Measurements from ENCODE around the gene ABCA1. TPM values are rescaled to one million over a fixed set of nuclear protein-coding genes. Genes with fewer than 3 reads are reported as not detected.
"Not testable (repeated sequence)": the region's sequence is repeated elsewhere in the genome, so short reads cannot be mapped to it uniquely, and the experiment has no call there.

The ABCA1 gene
- total RNA-seq, 2 experiments from 2014 or later: 0.93 to 1.6 TPM

DNA sequence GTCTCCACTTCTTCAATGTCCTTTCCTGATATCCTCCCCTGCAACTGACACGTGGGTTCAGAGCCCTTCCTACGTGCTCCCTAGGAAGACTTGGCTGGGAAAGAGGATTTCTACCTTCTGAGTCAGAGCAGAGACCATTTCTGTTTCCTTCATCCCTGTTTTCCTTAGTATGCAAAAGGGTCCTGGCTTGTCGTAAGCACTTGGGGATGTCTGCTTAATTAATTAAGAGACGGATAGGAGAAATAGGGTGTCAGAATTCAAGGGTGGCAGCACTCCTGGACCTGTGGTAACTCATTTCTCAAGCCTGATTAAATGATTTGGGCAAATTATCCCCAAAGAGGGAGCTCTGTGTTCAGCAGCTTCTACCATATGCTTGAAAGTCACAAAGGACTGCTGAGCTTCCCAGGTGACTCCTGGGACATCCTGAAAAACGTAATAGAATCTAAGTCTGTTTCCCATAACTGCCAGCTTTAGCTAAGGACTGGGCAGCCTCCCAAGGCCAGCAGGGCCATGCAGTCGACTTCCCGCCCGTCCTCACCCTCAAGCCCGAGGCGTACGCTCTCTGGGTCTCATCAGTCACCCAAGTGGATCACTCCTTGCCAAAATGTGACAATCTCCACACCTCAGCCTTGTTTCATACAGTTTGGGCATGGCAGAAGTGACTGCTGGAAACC, 20.5 kb downstream of the ABCA1 start:
- H3K4me1 Mint-ChIP-seq: peaks cover 2% of the 10 kb centered on the region
- peaks cover 16% of the 10 kb centered on the region for H3K27me3 Mint-ChIP-seq
- H3K9me3 Mint-ChIP-seq: no peaks in the 10 kb centered on the region
- ChIA-PET CTCF (no interaction called here), POLR2A (no interaction called here)
- H3K4me3 Mint-ChIP-seq: no peak overlapping the region
- no peak for DNase-seq
- no peak overlapping the region for H3K27ac Mint-ChIP-seq
- no peaks in the 10 kb centered on the region for H3K36me3 Mint-ChIP-seq (ENCODE audit: low read depth)

DNA sequence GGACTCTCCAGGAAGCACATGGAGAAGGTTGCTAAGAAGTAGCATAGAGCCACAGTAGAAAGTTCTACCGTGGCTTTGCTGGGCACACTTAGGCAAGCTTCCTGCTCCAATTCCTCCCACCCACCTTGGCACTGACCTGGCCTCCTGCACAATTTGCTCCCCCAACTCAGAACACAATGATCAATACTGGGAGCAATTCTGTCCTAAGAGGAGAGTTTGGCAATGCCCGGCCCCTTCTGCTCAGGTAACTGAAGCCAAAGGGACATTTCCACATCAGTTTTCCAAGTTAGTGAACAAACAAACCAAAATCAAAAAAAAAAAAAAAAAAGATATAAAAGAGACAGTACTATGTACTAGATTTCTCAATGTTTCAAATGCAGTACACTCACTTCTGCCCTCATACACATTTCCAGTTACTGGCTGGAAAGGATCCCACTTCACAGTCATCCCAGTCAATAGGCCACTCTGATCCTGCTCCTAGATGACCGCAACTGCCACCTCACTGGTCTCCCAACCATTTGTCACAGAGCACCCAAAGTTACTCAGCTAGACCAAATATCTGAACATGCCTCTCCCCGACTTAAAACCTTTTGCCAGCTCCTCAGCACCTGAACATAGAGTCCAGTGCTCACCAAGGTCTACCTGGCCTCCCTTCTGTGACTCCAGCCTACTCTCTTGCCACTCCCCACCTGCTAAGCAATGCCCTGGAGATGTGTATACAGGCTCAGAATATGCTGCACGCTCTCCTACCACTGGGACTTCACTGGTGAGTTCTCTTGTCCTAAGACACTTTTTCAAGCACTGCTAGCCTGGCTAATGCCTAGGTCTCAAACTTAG, 21.3 kb downstream of the ABCA1 start:
- DNase-seq: no peak
- H3K4me1 Mint-ChIP-seq: peaks cover 2% of the 10 kb centered on the region
- H3K4me3 Mint-ChIP-seq: no peak overlapping the region
- H3K9me3 Mint-ChIP-seq: no peaks in the 10 kb centered on the region
- no peaks in the 10 kb centered on the region for H3K36me3 Mint-ChIP-seq (ENCODE audit: low read depth)
- H3K27me3 Mint-ChIP-seq: peaks cover 14% of the 10 kb centered on the region
- POLR2A ChIA-PET: no interaction called here
- H3K27ac Mint-ChIP-seq: no peak overlapping the region
- CTCF ChIA-PET: no interaction called here

DNA sequence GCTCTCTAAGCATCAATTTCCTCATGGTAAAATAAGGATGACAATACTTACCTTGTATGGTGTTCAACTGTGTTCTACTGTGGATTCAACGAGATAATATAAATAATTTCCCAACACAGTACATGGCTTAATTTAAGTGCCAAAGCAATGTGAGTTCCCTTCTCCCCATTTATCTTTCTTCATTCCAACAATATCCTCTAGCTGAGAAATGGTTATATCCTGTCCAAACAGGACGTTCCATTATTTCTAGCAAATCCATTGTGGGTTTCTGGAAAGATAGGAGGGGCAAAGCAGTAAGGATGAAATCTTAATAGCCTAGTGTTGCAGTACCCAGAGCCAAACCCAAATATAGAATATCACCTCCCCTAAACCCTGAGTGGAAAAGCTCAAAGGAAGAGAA, 22.0 kb downstream of the ABCA1 start:
- H3K4me3 Mint-ChIP-seq: no peak overlapping the region
- ChIA-PET CTCF (no interaction called here), POLR2A (no interaction called here)
- H3K4me1 Mint-ChIP-seq: peaks cover 2% of the 10 kb centered on the region
- H3K27me3 Mint-ChIP-seq: peaks cover 16% of the 10 kb centered on the region
- H3K9me3 Mint-ChIP-seq: no peaks in the 10 kb centered on the region
- H3K36me3 Mint-ChIP-seq (ENCODE audit: low read depth): no peaks in the 10 kb centered on the region
- no peak for DNase-seq
- no peak overlapping the region for H3K27ac Mint-ChIP-seq

DNA sequence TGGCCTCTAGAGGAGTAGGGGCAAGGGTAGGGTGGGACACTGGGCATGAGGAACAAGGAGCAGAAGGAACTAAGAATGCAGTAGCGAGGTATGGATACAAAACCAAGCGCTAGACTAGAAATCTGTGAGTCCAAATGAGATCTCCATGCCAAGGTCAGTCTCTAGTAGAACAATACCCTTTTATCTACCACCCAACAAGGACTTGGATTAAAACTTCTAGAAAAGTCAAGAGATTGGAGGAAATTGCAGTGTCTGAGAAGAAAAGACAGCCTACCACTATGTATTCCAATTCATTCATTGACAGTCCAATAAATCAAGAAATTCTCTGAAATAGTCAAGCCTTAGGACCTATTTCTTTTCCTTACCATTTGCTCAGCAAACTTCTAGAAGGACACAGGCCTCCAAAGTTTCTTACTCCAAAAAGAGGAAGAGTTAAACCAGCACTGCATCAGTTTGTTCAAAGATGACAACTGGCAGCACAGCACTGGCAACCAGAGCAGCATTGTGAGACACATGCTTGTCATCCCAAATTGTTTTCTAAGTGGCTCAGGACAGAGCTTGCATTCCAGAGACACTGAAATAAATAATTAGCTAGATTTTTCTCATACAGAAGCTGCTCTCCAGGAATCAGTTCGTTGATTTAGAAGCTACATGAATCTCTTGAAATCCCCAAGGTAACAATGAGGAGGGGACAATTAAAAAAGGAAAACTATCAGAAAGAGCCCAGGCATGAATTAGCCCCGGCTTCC, 22.6 kb downstream of the ABCA1 start:
- Mint-ChIP-seq H3K36me3 (ENCODE audit: low read depth) (no peaks in the 10 kb centered on the region), H3K27ac (no peak overlapping the region), H3K9me3 (no peaks in the 10 kb centered on the region), H3K27me3 (peaks cover 15% of the 10 kb centered on the region), H3K4me1 (peaks cover 2% of the 10 kb centered on the region), H3K4me3 (no peak overlapping the region)
- ChIA-PET CTCF (no interaction called here), POLR2A (no interaction called here)
- DNase-seq: no peak

DNA sequence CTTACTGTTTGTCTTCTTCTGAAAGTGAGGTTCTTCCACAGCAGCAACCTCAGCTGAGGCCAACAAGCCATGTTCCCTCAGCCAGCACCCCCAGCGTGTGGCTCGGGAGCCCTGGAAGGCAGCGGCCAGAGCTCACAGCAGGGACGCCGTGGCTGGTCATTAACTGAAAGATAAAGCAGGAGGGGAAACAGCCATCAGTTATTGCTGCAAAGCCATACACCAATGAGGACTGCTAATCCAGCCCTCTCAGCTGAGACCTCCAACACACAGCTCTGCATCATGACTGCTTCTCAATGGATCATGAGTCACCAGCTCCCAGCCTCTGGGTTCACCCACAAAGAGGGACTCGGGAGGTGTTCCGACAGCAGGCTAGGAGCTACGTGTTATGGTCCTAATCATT, 24.3 kb downstream of the ABCA1 start:
- peaks cover 8% of the 10 kb centered on the region for H3K27me3 Mint-ChIP-seq
- H3K9me3 Mint-ChIP-seq: no peaks in the 10 kb centered on the region
- H3K4me1 Mint-ChIP-seq: no peaks in the 10 kb centered on the region
- ChIA-PET CTCF (no interaction called here), POLR2A (no interaction called here)
- no peak overlapping the region for H3K4me3 Mint-ChIP-seq
- no peak overlapping the region for H3K27ac Mint-ChIP-seq
- no peaks in the 10 kb centered on the region for H3K36me3 Mint-ChIP-seq (ENCODE audit: low read depth)
- no peak for DNase-seq

DNA sequence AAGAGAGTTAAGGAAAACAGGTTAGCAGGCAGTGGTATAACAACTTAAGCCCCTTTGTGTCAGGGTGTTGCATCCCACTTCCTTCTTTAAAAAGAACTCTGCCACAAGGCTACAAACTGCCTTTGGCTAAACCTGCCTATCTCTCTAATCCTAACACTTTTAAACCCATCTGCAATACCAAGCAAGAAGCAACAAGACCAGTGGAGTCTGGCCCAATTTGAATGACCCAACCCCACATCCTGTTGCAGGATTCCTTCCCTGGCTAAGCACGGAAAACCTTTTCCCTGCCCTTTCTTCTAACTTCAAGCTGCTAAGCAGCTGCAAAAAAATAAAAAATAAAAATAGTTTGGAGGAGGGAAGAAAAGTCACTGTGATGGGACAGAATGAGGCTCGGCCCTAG, 27.1 kb downstream of the ABCA1 start:
- H3K36me3 Mint-ChIP-seq (ENCODE audit: low read depth): no peaks in the 10 kb centered on the region
- CTCF ChIA-PET: no interaction called here

DNA sequence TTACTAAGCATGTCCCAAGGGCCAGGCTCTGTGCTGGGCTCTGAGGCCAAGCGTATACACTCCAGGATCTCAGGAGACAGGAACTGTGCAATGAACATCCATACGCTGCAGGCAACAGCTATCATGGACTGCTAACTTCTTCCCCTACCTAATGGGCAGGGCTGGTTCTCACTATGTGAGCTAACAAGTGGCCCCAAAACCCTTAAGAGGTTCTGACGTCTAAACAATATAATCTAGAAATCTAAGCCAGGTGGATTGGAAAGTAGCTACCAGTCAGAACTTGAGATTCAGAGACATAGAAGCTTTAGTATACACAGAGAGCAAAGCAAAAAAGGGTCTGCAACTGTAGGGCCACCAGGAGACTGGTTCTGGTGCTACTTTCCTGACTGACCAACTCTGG, 27.6 kb downstream of the ABCA1 start:
- POLR2A ChIA-PET: no interaction called here
- Mint-ChIP-seq H3K4me1 (no peaks in the 10 kb centered on the region), H3K9me3 (no peaks in the 10 kb centered on the region), H3K4me3 (no peak overlapping the region), H3K27ac (no peak overlapping the region), H3K27me3 (peaks cover 2% of the 10 kb centered on the region), H3K36me3 (ENCODE audit: low read depth) (no peaks in the 10 kb centered on the region)
- CTCF ChIA-PET: no interaction called here
- DNase-seq: no peak

More for the DNA sequence above, 27.1 kb downstream of the ABCA1 start:
- H3K4me3 Mint-ChIP-seq: no peak overlapping the region
- peaks cover 2% of the 10 kb centered on the region for H3K27me3 Mint-ChIP-seq
- H3K27ac Mint-ChIP-seq: no peak overlapping the region
- DNase-seq: no peak
- H3K4me1 Mint-ChIP-seq: no peaks in the 10 kb centered on the region
- H3K9me3 Mint-ChIP-seq: no peaks in the 10 kb centered on the region
- POLR2A ChIA-PET: no interaction called here

DNA sequence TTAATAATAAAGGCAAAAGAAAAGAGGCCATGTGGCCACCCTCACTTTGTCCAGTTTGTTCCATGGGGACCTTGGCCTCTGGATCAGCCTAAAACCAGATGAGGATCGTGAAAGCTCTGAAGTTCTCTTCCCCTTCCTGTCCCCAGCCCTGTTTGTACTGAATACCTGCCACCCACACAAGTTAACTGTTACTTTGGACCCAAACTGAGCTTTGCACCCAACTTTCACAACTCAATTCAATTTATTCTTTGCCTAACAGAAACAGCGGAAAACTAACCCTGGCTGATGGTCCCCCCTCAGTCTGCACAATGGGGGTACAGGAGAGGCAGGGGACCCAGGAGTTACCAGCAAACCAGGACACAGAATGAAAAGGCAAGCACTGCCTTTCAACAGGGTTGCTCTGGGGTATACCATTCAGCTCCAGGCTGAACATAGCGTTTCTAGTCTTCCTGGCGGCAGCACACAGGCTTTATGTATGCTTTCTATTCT, 28.2 kb downstream of the ABCA1 start:
- Mint-ChIP-seq H3K27me3 (peaks cover 2% of the 10 kb centered on the region), H3K36me3 (ENCODE audit: low read depth) (no peaks in the 10 kb centered on the region), H3K9me3 (no peaks in the 10 kb centered on the region), H3K27ac (no peak overlapping the region), H3K4me1 (no peaks in the 10 kb centered on the region), H3K4me3 (no peak overlapping the region)
- DNase-seq: no peak
- CTCF ChIA-PET: no interaction called here
- POLR2A ChIA-PET: no interaction called here

DNA sequence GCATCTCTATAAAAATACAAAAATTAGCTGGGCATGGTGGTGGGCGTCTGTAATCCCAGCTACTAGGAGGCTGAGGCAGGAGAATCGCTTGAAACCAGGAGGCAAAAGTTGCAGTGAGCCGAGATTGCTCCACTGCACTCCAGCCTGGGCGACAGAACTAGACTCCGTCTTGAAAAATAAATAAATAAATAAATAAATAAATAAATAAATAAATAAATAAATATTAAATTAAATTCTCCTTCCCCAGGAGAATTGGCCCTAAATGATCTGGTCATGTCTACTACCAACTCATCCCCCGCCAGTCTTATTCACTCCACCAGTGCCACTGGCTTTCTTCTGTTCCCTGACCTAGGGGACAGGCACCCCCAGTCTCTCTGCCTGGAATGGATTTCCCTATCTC, 29.6 kb downstream of the ABCA1 start:
- H3K27ac Mint-ChIP-seq; DNase-seq; CTCF ChIA-PET; POLR2A ChIA-PET; H3K9me3 Mint-ChIP-seq; H3K4me1 Mint-ChIP-seq; H3K27me3 Mint-ChIP-seq; H3K36me3 Mint-ChIP-seq (ENCODE audit: low read depth); H3K4me3 Mint-ChIP-seq: not testable (repeated sequence)

DNA sequence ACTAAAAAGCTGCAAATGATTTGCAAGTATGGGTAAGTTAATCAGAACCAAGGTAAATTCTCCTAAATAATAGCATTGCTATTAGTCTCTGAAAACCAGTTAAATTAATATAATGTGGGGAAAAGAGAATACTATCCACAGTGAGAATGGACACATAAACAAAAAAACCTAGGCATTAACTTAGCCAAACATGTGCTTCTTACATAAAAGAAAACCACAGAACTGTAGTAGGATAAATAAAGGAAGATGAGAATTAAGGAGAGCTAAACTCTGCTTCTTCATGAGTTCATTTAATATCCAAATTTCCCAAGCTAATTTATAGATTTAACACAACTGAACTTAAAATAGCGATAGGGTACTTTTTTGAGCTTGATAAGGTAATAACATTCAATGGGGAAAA, 31.8 kb downstream of the ABCA1 start:
- no peaks in the 10 kb centered on the region for H3K4me1 Mint-ChIP-seq
- no peak overlapping the region for H3K27ac Mint-ChIP-seq
- no peaks in the 10 kb centered on the region for H3K36me3 Mint-ChIP-seq (ENCODE audit: low read depth)
- POLR2A ChIA-PET: no interaction called here
- no peaks in the 10 kb centered on the region for H3K27me3 Mint-ChIP-seq
- no peak overlapping the region for H3K4me3 Mint-ChIP-seq
- no peaks in the 10 kb centered on the region for H3K9me3 Mint-ChIP-seq
- no peak for DNase-seq
- CTCF ChIA-PET: no interaction called here

DNA sequence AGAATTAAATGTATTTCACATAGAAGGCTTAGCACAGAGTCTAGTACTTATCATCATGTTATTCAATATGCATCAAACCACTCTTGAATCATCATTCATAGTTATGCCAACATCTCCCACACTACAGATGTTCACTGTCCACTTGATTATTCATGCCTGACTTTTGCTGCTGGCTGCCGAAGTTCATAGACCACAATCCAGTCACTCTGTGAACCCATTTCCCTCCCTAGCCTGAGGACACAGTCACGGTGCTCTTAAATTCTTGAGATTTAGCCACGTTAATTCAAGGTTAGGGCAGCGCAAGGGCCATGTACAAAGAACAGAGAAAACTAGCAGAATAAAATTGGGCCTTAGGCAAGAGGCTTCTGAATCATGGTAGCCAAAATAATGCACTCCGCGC, 32.4 kb downstream of the ABCA1 start:
- H3K4me3 Mint-ChIP-seq: no peak overlapping the region
- H3K4me1 Mint-ChIP-seq: no peaks in the 10 kb centered on the region
- DNase-seq: no peak
- no peaks in the 10 kb centered on the region for H3K27me3 Mint-ChIP-seq
- ChIA-PET CTCF (no interaction called here), POLR2A (no interaction called here)
- H3K9me3 Mint-ChIP-seq: no peaks in the 10 kb centered on the region
- H3K27ac Mint-ChIP-seq: no peak overlapping the region
- H3K36me3 Mint-ChIP-seq (ENCODE audit: low read depth): no peaks in the 10 kb centered on the region

DNA sequence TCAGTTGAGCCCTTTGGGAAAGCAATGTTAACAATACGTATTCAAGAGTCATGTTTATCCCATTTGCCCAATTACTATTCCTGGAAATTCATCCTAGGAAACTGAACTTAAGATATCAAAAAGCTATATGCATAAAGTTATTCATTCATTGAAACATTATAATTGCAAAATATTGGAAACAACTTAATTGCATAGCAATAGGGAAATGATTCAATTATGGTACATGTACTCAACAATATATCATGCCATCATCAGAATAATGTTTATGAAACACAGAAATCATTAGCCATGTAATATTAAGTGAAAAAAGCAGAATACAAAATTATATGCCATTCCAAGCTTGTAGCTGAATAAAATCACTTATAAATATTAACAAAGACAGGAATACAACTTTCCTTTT, 35.3 kb downstream of the ABCA1 start:
- ChIA-PET CTCF (interaction anchor here (0.6 to 1.1 kb wide), 2 partner anchors 29 to 100 kb away, joined by 3 read pairs; no protein-coding TSS in a partner anchor), POLR2A (no interaction called here)
- Mint-ChIP-seq H3K9me3 (no peaks in the 10 kb centered on the region), H3K4me1 (no peaks in the 10 kb centered on the region), H3K4me3 (no peak overlapping the region), H3K27me3 (no peaks in the 10 kb centered on the region), H3K36me3 (ENCODE audit: low read depth) (no peaks in the 10 kb centered on the region), H3K27ac (no peak overlapping the region)
- DNase-seq: no peak

DNA sequence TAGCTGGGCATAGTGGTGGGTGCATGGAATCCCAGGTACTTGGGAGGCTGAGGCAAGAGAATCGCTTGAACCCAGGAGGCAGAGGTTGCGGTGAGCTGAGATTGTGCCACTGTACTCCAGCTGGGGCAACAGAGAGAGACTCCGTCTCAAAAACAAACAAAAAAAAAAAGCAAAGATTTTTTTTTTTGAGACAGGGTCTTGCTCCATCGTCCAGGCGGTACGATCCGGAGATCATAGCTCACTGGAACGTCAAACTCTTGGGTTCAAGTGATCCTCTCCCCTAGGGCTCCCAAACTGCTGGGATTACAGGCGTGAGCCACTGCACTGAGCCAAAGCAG, 37.6 kb downstream of the ABCA1 start:
- Mint-ChIP-seq H3K27me3 (no peaks in the 10 kb centered on the region), H3K27ac (no peak overlapping the region), H3K9me3 (no peaks in the 10 kb centered on the region), H3K4me1 (no peaks in the 10 kb centered on the region), H3K36me3 (ENCODE audit: low read depth) (no peaks in the 10 kb centered on the region), H3K4me3 (no peak overlapping the region)
- ChIA-PET CTCF (no interaction called here), POLR2A (no interaction called here)
- no peak for DNase-seq
